HG03045 (cell line): ENCODE results near the gene PACSIN1.

ENCODE experiments used
- ATAC-seq: cut with Tn5 transposase; IDR thresholded peaks from one replicate; pipeline ENCODE4 v1.9.1; 2021; ENCODE audit warnings: mild to moderate bottlenecking, moderate library complexity; ENCODE audit not compliant: unreplicated experiment

The PACSIN1 gene

DNA sequence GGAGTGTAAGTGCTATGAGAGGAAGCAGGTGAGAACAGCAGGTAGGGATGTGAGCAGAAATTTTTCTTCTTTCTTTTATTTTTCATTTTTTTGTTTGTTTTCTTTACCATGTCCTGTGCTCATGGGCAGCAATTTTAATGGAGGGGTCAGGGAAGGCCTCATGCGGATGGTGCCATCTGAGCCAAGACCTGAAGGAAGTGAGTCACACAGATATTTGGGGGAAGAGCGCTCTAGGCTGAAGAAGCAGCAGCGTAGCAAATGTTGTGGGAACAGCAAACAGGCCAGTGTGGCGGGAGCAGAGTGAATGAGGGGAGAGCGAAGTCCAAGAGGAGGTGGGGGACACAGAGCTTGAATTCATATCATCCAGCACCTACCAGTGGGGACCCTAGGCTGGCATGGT is 77.5 kb downstream of the PACSIN1 start:
- ATAC-seq = no peak

DNA sequence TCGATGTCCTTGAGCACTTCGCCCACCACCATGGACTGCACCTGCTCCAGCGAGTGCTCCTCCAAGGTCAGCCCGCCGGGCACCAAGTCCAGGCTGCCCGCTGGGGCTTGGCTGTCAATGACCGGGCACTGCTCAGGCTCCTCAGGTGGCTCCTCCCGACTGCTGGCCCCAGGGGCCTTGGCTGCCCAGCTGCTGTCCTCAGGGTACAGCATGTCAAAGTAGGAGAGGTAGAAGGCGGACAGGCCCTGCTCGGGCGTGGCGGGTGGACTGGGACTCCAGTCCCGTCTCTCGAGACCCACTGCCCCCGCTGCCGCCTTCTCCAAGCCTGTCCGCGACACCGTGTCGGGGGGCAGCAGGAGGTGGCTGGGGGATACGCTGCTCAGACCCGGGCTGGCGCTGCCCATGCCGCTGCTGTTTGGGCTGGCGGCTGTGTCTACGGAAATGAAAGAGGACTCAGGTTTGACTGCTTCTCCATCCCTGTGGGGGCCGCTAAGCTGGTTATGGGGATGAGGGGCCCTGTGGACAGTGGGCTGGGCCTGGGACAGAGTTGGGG is 78.3 kb downstream of the PACSIN1 start:
- ATAC-seq = no peak

DNA sequence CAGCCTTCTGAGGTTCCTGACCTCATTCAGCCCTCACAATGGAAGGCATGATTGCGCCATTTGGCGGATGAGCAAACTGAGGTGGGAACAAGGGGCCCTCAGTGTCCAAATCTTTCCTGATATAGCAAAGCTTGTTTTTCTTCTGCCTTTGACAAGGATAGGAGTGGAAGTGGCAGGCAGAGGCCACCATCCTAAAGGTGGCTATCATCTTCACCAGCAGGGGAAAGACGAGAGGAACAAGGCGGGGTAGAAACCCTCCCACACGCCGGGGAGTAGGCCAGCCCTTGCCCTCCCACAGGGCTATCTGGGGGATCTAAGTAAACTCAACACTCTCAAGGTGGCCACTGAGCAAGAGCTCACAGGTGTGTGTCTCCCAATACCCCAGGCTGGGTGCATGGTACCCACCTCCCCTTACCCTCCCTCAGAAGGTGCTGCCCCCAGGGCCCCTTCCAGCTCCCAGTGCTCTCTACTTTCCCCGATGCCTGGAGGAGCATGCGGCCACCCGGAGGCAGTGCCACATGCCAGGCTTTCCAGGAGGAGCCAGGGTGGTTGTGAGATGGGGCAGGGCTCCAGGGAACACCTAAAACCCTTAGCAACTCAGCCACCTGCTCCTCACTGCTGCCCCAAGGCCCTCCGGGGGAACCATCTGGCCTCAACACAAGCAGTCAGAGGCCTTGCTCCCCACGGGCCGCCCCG is 79.0 kb downstream of the PACSIN1 start:
- ATAC-seq = no peak

DNA sequence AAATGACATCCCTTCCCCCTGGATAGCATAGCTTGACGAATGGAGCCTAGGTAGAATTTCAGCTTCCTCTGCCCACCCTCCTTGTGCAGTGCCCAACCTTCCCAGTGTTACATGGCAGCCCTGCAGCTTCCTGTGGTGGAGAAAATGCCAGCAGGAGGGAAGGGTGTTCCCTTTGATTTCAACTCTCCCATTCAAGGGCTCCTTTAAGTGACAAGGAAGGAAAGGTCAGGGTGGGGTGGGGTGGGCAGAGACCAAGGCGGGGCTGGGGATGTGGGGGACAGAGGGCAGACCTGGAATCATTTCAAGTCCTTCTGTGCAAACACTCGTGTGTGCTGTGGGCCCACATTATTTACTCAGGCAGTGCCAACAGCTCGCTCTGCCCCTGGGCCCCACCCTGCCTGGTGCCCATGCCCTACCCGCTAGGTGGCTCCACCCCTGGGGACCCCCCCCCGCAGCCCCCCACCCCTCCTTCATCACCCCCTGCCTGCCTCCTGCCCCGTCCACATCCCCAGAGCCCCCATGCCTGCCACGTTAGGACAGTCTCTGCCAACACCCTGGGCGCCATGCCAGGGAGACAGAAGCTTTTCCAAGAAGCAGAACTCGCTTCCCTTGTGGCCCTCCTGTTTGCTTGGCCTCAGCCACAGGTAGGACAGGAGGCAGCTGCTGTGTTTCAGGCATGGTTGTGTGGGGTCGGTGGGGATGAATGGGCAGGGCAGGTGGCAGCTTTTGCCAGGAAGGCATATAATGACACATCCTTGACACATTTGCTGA is 80.9 kb downstream of the PACSIN1 start:
- no peak for ATAC-seq

DNA sequence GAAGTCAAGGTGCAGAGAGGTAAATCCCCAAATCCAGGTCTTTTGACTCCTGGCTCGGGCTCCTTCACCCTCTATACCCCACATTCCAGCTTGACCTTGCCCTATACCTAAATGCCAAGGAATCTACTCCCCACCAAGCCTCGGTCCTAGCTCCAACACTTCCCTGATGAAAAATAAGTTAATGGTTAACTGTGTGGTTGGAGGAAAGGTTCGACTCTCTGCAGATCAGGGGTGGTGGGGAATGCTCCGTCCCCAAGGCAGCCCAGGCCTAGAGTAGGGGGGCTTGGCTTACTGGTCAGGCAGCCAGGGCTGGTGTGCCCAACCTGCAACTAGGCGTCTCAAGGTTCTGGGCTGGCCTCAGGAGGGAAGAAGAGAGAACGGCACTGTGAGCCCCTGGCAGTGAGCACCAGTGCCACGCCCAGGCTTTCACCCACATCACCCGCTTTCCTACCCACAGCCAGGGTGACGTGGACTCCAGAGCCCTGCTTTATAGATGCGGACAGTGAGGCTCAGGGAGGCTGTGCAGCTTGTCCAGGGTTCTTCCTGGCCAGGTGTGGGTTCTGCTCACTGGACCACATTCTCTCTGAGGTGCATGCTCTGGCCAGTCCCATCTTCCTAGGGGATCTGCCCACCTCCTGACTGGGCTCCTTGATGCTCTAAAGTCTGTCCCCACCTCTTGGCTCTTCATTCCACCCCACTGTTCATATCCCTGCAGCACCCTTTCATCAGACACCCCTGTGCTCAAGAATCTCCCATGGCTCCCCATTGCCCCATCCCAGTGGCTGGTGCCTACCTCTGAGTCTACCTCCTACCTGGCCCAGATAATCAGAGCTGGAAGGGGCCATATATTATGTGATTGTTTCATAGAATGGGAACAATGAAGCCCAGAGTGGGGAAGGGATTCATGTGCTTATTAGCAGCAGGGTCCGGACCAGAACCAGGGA is 82.1 kb downstream of the PACSIN1 start:
- ATAC-seq = no peak

DNA sequence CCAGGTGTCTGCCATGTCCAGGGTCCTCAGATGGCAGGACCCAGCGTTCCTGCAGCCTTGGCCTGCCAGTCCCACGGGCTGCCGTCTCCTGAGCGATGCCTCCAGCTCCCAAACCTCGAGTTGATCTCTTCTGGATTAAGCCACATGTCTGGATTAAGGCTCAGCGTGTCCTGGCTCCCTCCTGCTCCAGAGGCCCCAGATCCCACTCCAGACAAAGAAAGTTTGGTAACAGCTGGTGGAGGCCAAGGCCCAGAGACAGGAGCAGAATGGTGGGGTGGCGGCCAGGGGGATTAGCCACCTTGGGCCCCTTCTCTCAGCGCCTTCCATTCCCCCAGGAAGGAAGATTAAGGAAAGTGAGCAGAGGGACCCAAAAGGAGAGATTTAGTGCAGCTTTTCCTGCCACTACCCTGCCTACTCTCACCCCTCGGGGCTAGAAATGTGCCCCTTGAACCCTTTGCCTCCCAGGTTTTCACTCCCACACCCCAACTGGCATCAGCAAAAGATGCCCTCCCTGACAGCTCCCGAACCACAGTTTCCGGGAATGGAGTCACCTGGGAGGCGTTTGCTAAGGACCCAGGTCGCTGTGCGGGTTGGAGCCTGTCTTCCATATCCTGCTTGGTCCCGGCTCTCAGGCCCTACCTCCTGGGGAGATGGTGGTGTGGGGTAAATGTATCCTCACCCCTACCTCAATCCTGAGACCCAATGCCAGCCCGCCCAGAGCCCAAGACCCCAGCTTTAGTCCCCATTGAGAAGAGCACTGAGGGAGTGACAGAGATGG is 83.3 kb downstream of the PACSIN1 start:
- ATAC-seq = no peak

DNA sequence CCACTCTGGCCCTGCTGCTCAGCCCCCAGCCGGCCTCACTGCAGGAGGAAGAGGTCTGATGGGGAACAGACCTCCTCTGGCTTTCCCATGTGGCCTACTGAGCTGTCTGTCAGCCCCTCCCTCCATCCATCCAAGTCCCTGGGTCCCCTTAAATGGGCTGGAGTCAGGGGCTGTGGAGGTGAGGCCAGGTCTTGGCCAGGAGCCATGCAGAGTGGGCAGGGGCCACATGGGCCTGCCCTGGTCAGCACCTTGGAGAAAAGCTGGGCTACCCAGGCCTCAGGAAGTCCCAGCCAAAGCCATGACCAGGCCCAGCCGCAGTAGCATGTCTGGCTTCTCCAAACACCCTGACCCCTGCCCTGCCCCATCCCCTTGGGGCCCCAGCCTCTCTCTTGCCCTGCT is 83.9 kb downstream of the PACSIN1 start:
- ATAC-seq = no peak

DNA sequence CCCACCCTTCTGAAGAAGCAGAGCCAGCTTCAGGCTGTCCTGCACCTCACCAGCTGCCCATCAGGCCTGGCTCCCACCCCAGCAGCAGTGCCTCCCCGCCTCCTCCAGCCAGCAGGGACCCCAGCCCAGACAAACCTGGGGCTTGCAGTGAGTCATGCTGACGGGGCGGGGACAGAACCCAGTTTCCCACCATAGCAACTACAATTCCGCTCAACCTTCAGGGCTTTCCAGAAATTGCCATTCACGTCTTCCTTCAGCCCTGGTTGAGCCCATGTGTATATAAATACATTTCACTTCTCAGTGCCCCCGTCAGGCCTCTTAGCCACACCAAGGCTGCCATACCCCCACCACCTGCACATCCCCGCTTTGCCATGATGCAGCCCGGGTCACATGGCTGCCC is 85.8 kb downstream of the PACSIN1 start:
- ATAC-seq = no peak

DNA sequence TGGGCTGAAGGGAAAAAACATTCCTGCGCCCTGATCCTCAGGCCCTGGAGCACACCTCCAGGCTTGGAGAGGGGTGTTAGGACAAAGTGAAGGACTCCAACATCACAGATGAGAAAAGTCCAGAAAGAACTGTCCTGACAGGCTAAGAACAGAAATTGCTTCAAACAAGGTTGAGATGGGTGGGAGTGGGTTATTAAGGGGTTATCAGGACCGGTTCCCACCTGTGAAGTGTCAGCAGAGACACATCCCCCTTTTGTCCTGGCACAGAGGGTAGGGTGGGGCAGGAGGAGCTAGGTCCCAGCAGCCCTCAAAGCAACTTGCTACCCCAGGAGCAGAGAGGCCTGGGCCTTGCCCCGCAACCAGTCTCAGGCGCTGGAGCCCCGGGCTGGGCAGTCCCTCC is 86.7 kb downstream of the PACSIN1 start:
- no peak for ATAC-seq

DNA sequence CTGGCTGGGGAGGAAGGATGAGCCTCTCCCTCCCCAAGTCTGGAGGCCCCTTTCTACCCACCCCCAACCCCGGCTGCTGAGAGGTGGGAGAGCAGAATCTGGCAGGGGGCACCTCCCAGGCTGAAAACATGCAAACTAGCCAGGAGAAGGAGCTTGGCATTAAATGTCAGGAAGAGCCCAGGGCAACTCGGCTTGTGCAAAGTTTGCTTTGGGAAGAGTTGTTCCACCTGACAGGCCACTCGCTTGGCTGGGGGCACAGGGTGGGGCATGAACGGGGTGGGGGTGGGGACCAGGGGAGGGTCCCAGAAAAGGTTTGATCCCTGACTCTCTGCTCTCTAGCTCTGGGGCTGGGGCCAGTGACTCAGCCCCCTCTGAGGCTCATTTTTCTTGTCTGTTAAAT is 87.3 kb downstream of the PACSIN1 start:
- no peak for ATAC-seq

DNA sequence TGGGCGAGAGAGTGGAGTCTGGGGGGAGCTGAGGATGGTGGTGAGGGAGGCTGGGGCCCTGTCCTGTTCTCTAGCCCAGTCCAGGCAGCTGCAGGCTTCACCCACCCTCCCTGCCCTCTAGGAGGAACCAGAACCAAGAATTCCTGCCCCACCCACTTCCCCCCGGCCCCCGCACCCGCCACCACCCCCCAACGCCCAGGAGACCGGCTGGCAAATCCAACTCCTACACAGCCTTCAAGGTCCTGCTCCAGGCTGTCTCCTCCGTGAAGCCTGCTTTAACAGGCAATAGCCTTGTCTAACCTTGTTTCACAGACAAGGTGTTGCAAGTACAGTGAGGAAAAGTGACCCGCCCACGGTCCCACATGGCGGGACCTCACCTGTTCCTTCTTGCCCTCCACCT is 87.9 kb downstream of the PACSIN1 start:
- ATAC-seq = no peak

DNA sequence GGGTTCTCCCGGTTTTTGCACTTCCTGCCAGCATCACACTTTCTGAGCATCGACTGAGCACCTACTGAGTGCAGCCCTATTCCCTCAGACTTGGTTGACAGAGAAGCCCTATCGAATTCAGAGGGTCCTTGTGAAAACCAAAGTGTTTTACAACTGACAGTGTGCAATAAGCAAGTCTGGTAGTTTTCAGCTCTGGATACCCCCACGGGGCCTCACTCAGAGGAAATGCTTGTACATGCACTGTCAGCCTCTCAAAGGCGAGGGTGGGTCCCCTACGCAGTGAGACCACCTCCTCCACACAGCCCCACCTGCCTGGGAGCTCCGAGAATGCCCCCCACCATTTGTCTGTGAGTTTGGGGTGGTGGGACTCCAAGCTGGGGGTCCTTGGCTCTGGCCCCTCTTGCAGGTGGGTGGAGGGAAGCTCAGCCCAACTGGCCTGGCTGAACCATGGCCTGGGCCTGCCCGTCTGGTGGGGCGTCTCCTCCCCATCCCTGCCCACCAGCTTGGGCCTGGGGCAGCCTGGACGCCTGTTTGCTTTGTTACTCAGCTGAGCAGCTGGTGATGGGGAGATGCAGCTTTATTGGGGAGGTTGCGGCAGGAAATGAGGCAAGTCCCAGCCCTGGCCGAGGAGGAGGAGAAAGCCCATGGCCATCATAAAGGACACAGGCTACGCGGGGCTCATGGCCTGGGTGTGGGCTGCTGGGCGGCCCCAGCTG is 88.6 kb downstream of the PACSIN1 start:
- no peak for ATAC-seq

DNA sequence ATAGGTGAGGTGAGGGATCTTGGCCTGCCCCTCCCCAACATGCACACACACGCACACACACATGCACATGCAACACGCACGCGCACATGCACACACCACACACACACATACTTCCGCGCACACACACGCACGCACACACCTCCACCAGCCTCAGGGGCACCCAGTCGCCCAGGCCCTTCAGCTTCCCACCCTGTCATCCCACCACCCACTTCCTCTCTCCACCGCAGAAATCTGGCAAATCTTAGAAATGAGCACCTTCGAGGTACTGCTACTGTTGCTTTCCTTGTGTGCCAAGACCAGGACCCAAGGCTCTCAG is 89.1 kb downstream of the PACSIN1 start:
- ATAC-seq = no peak

DNA sequence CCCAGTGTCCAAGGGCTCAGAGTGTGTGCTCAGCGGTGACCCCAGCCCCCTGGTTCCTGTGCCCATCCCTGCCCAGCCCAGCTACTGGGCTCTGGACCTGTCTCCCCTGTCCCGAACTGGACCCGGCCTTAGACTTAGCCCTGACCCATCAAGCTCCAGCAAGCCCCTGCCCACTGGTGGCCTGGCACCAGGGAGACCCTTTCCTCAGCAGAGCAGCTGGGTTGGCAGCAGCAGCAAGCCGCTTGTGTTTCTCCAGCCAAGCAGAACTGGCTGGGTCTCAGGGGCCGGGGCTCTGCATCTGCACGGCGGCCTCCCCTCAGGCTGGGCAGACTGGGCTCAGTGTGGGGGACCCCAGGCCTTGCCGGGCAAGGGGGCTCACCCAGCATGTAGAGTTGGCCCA is 89.5 kb downstream of the PACSIN1 start:
- ATAC-seq = no peak

DNA sequence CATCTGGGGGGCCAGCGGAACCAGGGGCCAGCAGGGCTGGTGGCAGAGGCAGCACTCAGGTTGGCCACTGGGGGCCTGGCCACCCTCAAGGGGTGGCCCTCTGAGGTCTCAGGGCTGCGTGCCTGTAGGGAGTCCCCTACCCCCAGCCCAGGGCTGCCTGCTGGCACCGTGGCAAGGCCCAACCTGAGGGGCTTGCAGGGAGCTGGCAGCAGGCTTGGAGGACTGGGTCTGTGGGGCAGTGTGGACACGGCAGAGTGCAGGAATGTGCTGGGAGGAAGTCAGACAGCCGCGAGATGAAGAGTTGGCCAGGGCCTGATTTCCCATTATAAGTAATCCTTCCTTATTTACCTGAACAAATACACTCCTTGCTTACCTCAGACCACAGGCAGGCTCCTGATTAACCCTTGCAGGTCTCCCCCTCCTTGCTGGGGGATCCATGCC is 90.2 kb downstream of the PACSIN1 start, which contains the start of gene SPDEF:
Gene SPDEF, minus strand, starts transcription at position 299 of the 441 bp plus-strand sequence. CDS start 11,874 bp downstream, outside the sequence.
- no peak for ATAC-seq

DNA sequence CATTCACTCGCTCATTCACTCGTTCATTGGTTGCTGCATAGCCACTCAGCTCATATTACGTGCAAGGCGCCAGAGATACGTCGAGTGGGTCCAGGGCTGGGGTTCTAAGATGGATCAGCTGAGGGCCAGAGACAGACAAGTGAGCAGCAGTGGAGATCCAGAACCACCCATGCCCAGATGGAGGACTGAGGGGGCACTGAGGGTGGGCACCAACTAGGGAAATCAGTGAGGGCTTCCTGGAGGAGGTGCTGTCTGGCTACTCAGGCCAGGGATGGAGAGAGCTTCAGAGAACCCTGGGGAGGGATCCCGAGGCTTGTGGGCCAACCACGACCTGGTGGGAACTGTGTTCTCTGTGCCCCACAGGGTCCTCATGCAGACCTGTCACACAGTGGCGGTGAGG is 90.6 kb downstream of the PACSIN1 start:
- no peak for ATAC-seq

DNA sequence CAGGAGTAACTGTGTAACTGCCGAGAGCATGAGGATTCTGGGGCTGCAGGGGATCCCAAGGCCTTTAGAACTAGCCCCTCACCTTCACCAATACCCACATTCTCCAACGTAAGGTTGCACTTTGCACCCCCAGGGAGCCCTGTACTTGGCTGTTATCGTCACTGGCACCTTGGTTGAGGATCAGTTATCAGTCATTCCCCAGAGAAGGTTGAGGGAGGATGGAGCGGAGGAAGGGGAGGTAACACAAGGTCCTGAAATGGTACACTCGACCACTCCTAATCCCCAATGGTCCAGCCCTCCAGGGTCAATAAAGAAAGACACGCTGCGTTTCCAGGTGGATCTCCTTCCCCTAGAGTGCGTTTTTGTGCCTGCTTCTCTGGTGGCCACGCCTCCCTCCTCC is 91.4 kb downstream of the PACSIN1 start:
- no peak for ATAC-seq

DNA sequence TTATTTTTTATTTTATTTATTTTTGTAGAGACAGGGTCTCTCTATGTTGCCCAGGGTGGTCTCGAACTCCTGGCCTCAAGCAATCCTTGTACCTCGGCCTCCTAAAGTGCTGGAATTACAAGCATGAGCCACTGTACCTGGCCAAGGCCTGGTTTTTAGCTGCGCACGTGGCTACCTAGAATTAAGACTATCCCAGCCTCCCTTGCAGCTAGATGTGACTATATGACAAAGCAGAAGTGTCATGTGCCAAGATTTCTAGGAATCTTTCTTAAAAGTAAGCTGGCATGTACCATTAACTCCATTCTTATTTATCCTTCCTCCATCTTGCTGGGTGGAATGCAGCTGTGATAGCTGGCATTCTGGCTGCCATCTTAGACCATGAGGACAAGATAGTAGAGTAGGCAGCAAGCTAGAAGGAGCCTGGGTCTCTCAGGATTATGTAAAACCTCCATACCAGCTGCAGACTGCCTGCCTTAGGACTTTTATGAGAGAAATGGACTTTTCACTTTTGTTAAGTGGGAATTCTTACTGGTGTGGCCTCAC is 92.4 kb downstream of the PACSIN1 start:
- no peak for ATAC-seq

DNA sequence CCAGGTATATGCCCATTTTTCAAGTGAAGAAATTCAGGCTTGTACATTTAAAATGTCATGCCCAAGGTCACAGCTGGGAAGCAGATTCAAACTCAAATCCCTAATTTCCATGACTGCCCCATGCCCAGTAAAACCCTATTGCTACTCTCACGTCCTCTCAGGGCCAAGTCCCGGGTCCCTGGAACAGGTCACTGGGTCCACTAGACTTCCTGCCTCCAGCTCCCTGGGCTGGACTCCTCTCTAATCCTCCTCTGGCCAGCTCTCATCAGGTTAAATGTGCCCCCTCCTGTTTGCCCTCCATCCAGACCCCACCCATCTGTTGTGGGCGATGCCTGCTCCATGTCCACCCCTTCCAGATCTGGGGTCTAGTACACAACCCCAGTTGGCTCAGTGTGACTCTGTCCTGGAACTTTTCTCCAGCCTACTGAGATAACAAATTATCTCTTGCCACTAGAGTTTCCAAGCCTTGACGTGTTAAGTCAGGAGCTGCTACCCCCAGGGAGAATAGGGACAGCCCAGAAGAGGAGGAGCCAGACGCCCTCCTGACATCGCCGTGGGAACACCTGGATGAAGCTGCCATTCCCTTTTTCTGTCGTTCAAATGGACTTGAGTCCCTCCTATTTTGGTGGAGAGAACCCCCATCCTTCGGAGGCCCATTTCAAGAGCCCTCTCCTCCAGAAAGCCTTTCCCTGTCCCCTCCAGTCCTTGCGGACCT is 93.9 kb downstream of the PACSIN1 start:
- ATAC-seq = no peak
